Calu3 (cell line): ENCODE measurements around the gene DEDD2. TPM values are rescaled to one million over a fixed set of nuclear protein-coding genes. Genes with fewer than 3 reads are reported as not detected.

Experiments used
- BruUV-seq: library from RNA; stranded (reverse); fragments of 400-500 nt; replicated peaks from 2 replicates; lab custom pipeline; 2021; lab: Mats Ljungman, UMichigan
- CTCF ChIA-PET: fragments of 300-600 bp; sonication (Branson Sonifier 250); formaldehyde crosslinking; loops from one replicate; lab custom pipeline; 2022; ENCODE audit warnings: antibody characterized with exemption; lab: Charles Lee
- DNase-seq: peaks from one replicate; pipeline ENCODE4 v3.0.0; 2022
- H3K27ac Mint-ChIP-seq: one replicate; pipeline ENCODE4 v1.8.0; 2022; ENCODE audit warnings: mixed read lengths; ENCODE audit not compliant: unreplicated experiment
- H3K27me3 Mint-ChIP-seq: one replicate; pipeline ENCODE4 v1.8.0; 2022; ENCODE audit warnings: mixed read lengths; ENCODE audit not compliant: unreplicated experiment
- H3K36me3 Mint-ChIP-seq: one replicate; pipeline ENCODE4 v1.8.0; 2022; ENCODE audit warnings: mild to moderate bottlenecking, moderate library complexity, mixed read lengths; ENCODE audit not compliant: insufficient read depth, unreplicated experiment
- H3K4me1 Mint-ChIP-seq: one replicate; pipeline ENCODE4 v1.8.0; 2022; ENCODE audit warnings: mild to moderate bottlenecking, low read depth, mixed read lengths; ENCODE audit not compliant: unreplicated experiment
- H3K4me3 Mint-ChIP-seq: one replicate; pipeline ENCODE4 v1.8.0; 2022; ENCODE audit warnings: mild to moderate bottlenecking, low read depth, moderate library complexity, mixed read lengths; ENCODE audit not compliant: unreplicated experiment
- H3K9me3 Mint-ChIP-seq: one replicate; pipeline ENCODE4 v1.8.0; 2022; ENCODE audit warnings: low read depth, mixed read lengths; ENCODE audit not compliant: unreplicated experiment
- CTCF ChIP-seq: fragments of 200-600 bp; IDR thresholded peaks from one replicate; pipeline ENCODE4 v1.8.0; 2022; ENCODE audit warnings: antibody characterized with exemption; ENCODE audit not compliant: unreplicated experiment
- intact Hi-C: fragments of 100-400 bp; cut with micrococcal nuclease; formaldehyde crosslinking; loops from one replicate; pipeline ENCODE4 v1.10.0; 2022; ENCODE audit not compliant: unreplicated experiment
- total RNA-seq: library from RNA; stranded (reverse); gene quantifications from 2 replicates; pipeline ENCODE4 v1.2.3, GENCODE V29; 2022

DEDD2 gene
- total RNA-seq, 1 experiment from 2014 or later = 78.3 TPM

- peaks cover 37% of the 10 kb centered on the region for H3K4me1 Mint-ChIP-seq
- DNase-seq = no peak
- no peaks in the 10 kb centered on the region for H3K9me3 Mint-ChIP-seq
- peak overlapping the region; percentile 4 for H3K27ac Mint-ChIP-seq
- BruUV-seq = no TSS peak
- intact Hi-C loops = no loop called here
- CTCF ChIA-PET = interaction anchor here (0.6 kb wide), 1 partner anchor 18 kb away, joined by 4 read pairs; no protein-coding TSS in a partner anchor
- H3K27me3 Mint-ChIP-seq = no peaks in the 10 kb centered on the region
- peaks cover 5% of the 10 kb centered on the region for H3K36me3 Mint-ChIP-seq
- H3K4me3 Mint-ChIP-seq = no peak overlapping the region
- TF ChIP-seq CTCF = no peak
Measured at GRCh38 chr19:42170715-42171114, 46.8 kb downstream of the DEDD2 start.

GRCh38 chr19:42169486-42170413 lies 47.7 kb downstream of the DEDD2 start:
- no peak overlapping the region for H3K4me3 Mint-ChIP-seq
- H3K27ac Mint-ChIP-seq = no peak overlapping the region
- intact Hi-C loops = no loop called here
- TF ChIP-seq CTCF = no peak
- H3K27me3 Mint-ChIP-seq = no peaks in the 10 kb centered on the region
- peaks cover 46% of the 10 kb centered on the region for H3K4me1 Mint-ChIP-seq
- peaks cover 5% of the 10 kb centered on the region for H3K36me3 Mint-ChIP-seq
- BruUV-seq = no TSS peak
- CTCF ChIA-PET = interaction anchor here (0.6 kb wide), 1 partner anchor 52 kb away, joined by 4 read pairs; no protein-coding TSS in a partner anchor
- no peaks in the 10 kb centered on the region for H3K9me3 Mint-ChIP-seq
- DNase-seq = no peak

- no peaks in the 10 kb centered on the region for H3K9me3 Mint-ChIP-seq
- H3K4me3 Mint-ChIP-seq = no peak overlapping the region
- no TSS peak for BruUV-seq
- no peak for TF ChIP-seq CTCF
- peaks cover 47% of the 10 kb centered on the region for H3K4me1 Mint-ChIP-seq
- no peaks in the 10 kb centered on the region for H3K27me3 Mint-ChIP-seq
- no peak overlapping the region for H3K27ac Mint-ChIP-seq
- no peak for DNase-seq
- intact Hi-C loops = no loop called here
- CTCF ChIA-PET = no interaction called here
- H3K36me3 Mint-ChIP-seq = peaks cover 5% of the 10 kb centered on the region
Measured at GRCh38 chr19:42168206-42168605, 49.3 kb downstream of the DEDD2 start.

GRCh38 chr19:42166316-42166715 lies 51.2 kb downstream of the DEDD2 start:
- H3K4me1 Mint-ChIP-seq = peaks cover 29% of the 10 kb centered on the region
- DNase-seq = peak; percentile 82
- CTCF ChIA-PET = interaction anchor here (0.6 to 2.0 kb wide), 4 partner anchors 10 to 77 kb away, joined by 3 to 14 read pairs (median 4); no protein-coding TSS in a partner anchor
- peaks cover 14% of the 10 kb centered on the region for H3K27me3 Mint-ChIP-seq
- H3K27ac Mint-ChIP-seq = peak overlapping the region; percentile 21
- no peak for TF ChIP-seq CTCF
- intact Hi-C loops = no loop called here
- no peak overlapping the region for H3K4me3 Mint-ChIP-seq
- BruUV-seq = no TSS peak
- no peaks in the 10 kb centered on the region for H3K36me3 Mint-ChIP-seq
- H3K9me3 Mint-ChIP-seq = no peaks in the 10 kb centered on the region
